SK-N-SH treated with all-trans-retinoic acid at 6 μM for 48 hours (cell line): ENCODE data around the gene PTPRN2.

Experiments used
- ARNTL ChIP-seq: fragments of 450-650 bp; formaldehyde crosslinking; IDR thresholded peaks from 2 replicates; pipeline ENCODE4 v1.5.0; 2020; ENCODE audit warnings: low read depth, mild to moderate bottlenecking, moderate library complexity, borderline replicate concordance
- ESRRG ChIP-seq: fragments of 250-450 bp; sonication (Bioruptor Pico); IDR thresholded peaks from 2 replicates; pipeline ENCODE4 v1.6.1; 2021; ENCODE audit warnings: mild to moderate bottlenecking
- ZC3H10 ChIP-seq: fragments of 250-450 bp; sonication (Bioruptor Pico); IDR thresholded peaks from 2 replicates; pipeline ENCODE4 v1.5.1; 2021; ENCODE audit warnings: mild to moderate bottlenecking, moderate library complexity
- ZFP3 ChIP-seq: fragments of 250-450 bp; sonication (Bioruptor Pico); IDR thresholded peaks from 2 replicates; pipeline ENCODE4 v1.5.0; 2020; ENCODE audit warnings: mild to moderate bottlenecking, moderate library complexity
- ZFP30 ChIP-seq: fragments of 450-650 bp; formaldehyde crosslinking; IDR thresholded peaks from 2 replicates; pipeline ENCODE4 v1.5.0; 2022; ENCODE audit warnings: mild to moderate bottlenecking, moderate library complexity
- TF ChIP-seq, protein P1 (sequence below): fragments of 250-450 bp; sonication (Bioruptor Pico); IDR thresholded peaks from 2 replicates; pipeline ENCODE4 v1.8.0; 2020; ENCODE audit warnings: mild to moderate bottlenecking, moderate library complexity, borderline replicate concordance

DNA sequence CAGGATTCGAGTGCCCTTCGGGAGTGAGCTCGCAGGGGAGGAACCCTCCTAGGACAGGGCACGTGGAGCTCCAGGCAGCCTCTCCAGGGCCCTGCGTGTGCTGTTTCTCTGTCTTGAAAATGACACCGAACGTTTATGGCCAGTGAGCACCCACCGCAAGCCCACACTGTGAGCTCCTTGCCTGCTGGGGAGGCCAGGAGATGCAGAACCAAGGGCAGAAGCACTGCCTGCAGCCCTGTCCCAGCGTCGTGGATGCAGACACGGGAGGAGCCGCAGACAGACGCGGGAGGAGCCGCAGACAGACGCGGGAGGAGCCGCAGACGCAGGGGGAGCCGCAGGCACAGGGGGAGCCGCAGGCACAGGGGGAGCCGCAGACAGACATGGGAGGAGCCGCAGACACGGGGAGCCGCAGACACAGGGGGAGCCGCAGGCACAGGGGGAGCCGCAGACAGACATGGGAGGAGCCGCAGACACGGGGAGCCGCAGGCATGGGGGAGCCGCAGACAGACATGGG lies 314.4 kb downstream of the PTPRN2 start:
- TF ChIP-seq ARNTL (CRISPR knock-in tag) (no peak), ZFP3 (CRISPR knock-in tag) (no peak), ZC3H10 (no peak), ESRRG (CRISPR knock-in tag) (no peak), ZFP30 (no peak)
- TF ChIP-seq, protein P1, sequence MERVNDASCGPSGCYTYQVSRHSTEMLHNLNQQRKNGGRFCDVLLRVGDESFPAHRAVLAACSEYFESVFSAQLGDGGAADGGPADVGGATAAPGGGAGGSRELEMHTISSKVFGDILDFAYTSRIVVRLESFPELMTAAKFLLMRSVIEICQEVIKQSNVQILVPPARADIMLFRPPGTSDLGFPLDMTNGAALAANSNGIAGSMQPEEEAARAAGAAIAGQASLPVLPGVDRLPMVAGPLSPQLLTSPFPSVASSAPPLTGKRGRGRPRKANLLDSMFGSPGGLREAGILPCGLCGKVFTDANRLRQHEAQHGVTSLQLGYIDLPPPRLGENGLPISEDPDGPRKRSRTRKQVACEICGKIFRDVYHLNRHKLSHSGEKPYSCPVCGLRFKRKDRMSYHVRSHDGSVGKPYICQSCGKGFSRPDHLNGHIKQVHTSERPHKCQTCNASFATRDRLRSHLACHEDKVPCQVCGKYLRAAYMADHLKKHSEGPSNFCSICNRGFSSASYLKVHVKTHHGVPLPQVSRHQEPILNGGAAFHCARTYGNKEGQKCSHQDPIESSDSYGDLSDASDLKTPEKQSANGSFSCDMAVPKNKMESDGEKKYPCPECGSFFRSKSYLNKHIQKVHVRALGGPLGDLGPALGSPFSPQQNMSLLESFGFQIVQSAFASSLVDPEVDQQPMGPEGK (CRISPR knock-in tag), result no peak
